Testis (tissue), 2 donors: ENCODE data around the gene PPT2.

Source experiments
- POLR2A ChIP-seq: fragments of 450-650 bp; IDR thresholded peaks from one replicate; pipeline ENCODE4 v1.6.1; 2017; ENCODE audit warnings: antibody characterized with exemption, mild to moderate bottlenecking, moderate library complexity
- TF ChIP-seq, protein P1 (sequence below), 3 experiments: fragments of 450-650 bp in 2 of 3; fragments of 200-600 bp in 1 of 3; sonication (generic) in 1 of 3; IDR thresholded peaks; one replicate each; pipeline ENCODE4 v1.5.1; 2016 to 2019; ENCODE audit warnings: antibody characterized with exemption in 3 of 3, mild to moderate bottlenecking in 2 of 3, moderate library complexity in 1 of 3

DNA sequence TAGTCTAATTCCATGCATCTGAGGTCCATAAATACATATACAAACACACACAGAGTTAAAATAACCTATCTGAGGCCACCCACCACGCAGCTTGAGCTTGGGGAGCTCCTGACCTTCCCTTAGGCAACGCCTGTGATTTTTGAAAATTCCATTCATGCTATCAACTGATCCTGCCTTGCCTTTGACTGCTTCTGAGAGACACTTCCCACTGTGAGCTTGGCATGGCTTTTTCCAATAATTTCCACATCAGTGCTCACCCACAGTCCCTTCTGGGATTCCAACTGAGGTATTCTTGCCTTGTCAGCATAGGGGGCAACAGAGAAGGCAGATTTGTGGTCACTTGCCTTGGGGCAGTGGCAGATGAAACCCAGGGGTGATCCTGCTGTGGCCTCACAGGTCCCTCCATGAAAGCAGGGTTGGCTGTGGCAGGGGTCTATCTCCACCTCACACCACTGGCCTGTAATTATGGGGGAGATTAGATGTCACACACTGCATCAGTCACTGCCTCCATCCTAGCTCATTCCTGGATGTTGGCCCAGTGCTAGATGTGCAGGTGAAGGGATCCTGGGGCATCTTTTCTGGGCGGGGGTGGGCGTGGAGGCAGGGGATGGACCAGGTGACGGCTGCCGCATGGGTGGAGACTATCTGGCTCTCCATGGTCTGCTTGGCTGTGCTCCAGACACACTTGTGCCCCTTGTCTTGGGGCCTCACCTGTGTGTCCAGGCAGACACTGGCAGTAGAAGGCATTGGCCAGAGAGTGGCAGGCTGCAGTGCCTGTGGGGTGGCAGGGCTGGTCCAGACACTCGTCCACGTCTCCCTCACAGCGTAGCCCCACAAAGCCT lies 49.7 kb downstream of the PPT2 start:
- TF ChIP-seq, protein P1, sequence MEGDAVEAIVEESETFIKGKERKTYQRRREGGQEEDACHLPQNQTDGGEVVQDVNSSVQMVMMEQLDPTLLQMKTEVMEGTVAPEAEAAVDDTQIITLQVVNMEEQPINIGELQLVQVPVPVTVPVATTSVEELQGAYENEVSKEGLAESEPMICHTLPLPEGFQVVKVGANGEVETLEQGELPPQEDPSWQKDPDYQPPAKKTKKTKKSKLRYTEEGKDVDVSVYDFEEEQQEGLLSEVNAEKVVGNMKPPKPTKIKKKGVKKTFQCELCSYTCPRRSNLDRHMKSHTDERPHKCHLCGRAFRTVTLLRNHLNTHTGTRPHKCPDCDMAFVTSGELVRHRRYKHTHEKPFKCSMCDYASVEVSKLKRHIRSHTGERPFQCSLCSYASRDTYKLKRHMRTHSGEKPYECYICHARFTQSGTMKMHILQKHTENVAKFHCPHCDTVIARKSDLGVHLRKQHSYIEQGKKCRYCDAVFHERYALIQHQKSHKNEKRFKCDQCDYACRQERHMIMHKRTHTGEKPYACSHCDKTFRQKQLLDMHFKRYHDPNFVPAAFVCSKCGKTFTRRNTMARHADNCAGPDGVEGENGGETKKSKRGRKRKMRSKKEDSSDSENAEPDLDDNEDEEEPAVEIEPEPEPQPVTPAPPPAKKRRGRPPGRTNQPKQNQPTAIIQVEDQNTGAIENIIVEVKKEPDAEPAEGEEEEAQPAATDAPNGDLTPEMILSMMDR (IDR thresholded peaks at IDR 0.05): no peak
- no peak for TF ChIP-seq POLR2A
